Measurements from ENCODE around the gene FMNL3.
A peak's percentile ranks its signal among the peaks of the same experiment; 100 is the strongest.
"Not testable (repeated sequence)": the region's sequence is repeated elsewhere in the genome, so short reads cannot be mapped to it uniquely, and the experiment has no call there.

FMNL3 gene

GRCh38 chr12:49635036-49635435 lies 72.2 kb downstream of the FMNL3 start:
- DNase-seq: no peak

GRCh38 chr12:49633703-49634345 lies 73.4 kb downstream of the FMNL3 start:
- no peak for DNase-seq

- DNase-seq: no peak
These were observed 74.1 kb downstream of the FMNL3 start for GRCh38 chr12:49632986-49633702.

- no peak for DNase-seq
These were observed 74.8 kb downstream of the FMNL3 start for GRCh38 chr12:49632401-49632800.

GRCh38 chr12:49631336-49631907 lies 75.8 kb downstream of the FMNL3 start:
- DNase-seq: no peak

- DNase-seq: no peak
These were observed 79.3 kb downstream of the FMNL3 start for GRCh38 chr12:49627752-49628360.

- DNase-seq: no peak
These were observed 80.4 kb downstream of the FMNL3 start for GRCh38 chr12:49626836-49627235.

- no peak for DNase-seq
These were observed 80.9 kb downstream of the FMNL3 start for GRCh38 chr12:49626169-49626835.

GRCh38 chr12:49624921-49625577 lies 82.2 kb downstream of the FMNL3 start:
- DNase-seq: no peak

GRCh38 chr12:49623142-49623904 lies 83.9 kb downstream of the FMNL3 start, which contains the start of gene PRPF40B:
PRPF40B (plus strand) TSS chr12:49623561; CDS start chr12:49623591, 30 bp downstream.
- DNase-seq: peak in 56 of 58 donors; percentile 35 to 96 (median 84)

GRCh38 chr12:49622501-49623141 lies 84.6 kb downstream of the FMNL3 start:
- peak in 1 of 58 donors; percentile 55 for DNase-seq

GRCh38 chr12:49621651-49622500 lies 85.3 kb downstream of the FMNL3 start:
- no peak for DNase-seq

GRCh38 chr12:49619286-49619685 lies 87.9 kb downstream of the FMNL3 start:
- DNase-seq: no peak

- no peak for DNase-seq
These were observed 88.6 kb downstream of the FMNL3 start for GRCh38 chr12:49618576-49618975.

- no peak for DNase-seq
These were observed 90.5 kb downstream of the FMNL3 start for GRCh38 chr12:49616533-49617219.

- DNase-seq: no peak
These were observed 91.5 kb downstream of the FMNL3 start for GRCh38 chr12:49615725-49616124.

- DNase-seq: no peak
These were observed 95.0 kb downstream of the FMNL3 start for GRCh38 chr12:49612210-49612609.

GRCh38 chr12:49610785-49611184 lies 96.4 kb downstream of the FMNL3 start:
- DNase-seq: not testable (repeated sequence)
